GM12878 (cell line): ENCODE results near the gene ALOX12B. TPM values are rescaled to one million over a fixed set of nuclear protein-coding genes. Genes with fewer than 3 reads are reported as not detected.

Experiments
- ATAC-seq: fragments of 200-7000 bp; cut with Tn5 transposase; 3 replicates; pipeline ENCODE4 v1.9.1; 2020; ENCODE audit warnings: mild to moderate bottlenecking, moderate library complexity
- BruUV-seq: library from RNA; stranded (reverse); fragments of 400-500 nt; replicated peaks from 2 replicates; lab custom pipeline; 2021; lab: Mats Ljungman, UMichigan
- CTCF ChIA-PET: fragments of 300-600 bp; sonication (Branson Sonifier 250); formaldehyde crosslinking; extraction: SDS; loops from one replicate; lab custom pipeline; 2021; ENCODE audit warnings: inconsistent platforms; lab: Yijun Ruan, JAX
- POLR2A ChIA-PET: fragments of 350-600 bp; formaldehyde crosslinking; extraction: SDS; loops from one replicate; lab custom pipeline; 2021; ENCODE audit warnings: inconsistent platforms; lab: Charles Lee
- RAD21 ChIA-PET: fragments of 300-600 bp; sonication (Branson Sonifier 250); formaldehyde crosslinking; loops from one replicate; lab custom pipeline; 2023; ENCODE audit warnings: antibody characterized with exemption; ENCODE audit not compliant: unreplicated experiment; lab: Charles Lee
- SMC1A ChIA-PET: fragments of 300-600 bp; sonication (Branson Sonifier 250); formaldehyde crosslinking; loops from one replicate; lab custom pipeline; 2023; ENCODE audit not compliant: unreplicated experiment, uncharacterized antibody; lab: Charles Lee
- DNase-seq: peaks from one replicate; pipeline ENCODE4 v3.0.0-alpha.2; 2011; ENCODE audit warnings: low read depth, low spot score
- FAIRE-seq: peaks from 3 replicates; lab custom pipeline; 2011; peaks lifted over from hg19 to GRCh38; lab: Jason Lieb, UNC
- H2AFZ ChIP-seq: 2 replicates; pipeline ENCODE4 v1.6.0; 2011; ENCODE audit warnings: low read depth, low read length, control low read depth; ENCODE audit not compliant: control insufficient read depth
- H3K27ac ChIP-seq: 2 replicates; pipeline ENCODE4 v1.5.1; 2011; ENCODE audit warnings: control low read depth; ENCODE audit not compliant: control insufficient read depth, insufficient read depth
- H3K27me3 ChIP-seq, 2 experiments: replicated peaks in 1 of 2; 2 replicates each; pipeline versions ENCODE4 v1.6.0 to v1.6.1; 2011; ENCODE audit warnings: low read length in 1 of 2; ENCODE audit not compliant: control insufficient read depth in 2 of 2, insufficient read depth in 2 of 2
- H3K36me3 ChIP-seq, 2 experiments: 2 replicates each; pipeline ENCODE4 v1.5.1; 2011; ENCODE audit warnings: low read length in 1 of 2; ENCODE audit not compliant: control insufficient read depth in 2 of 2, insufficient read depth in 2 of 2
- H3K4me1 ChIP-seq: 2 replicates; pipeline ENCODE4 v1.6.1; 2011; ENCODE audit warnings: mild to moderate bottlenecking, low read length, moderate library complexity, mixed read lengths; ENCODE audit not compliant: control insufficient read depth, insufficient read depth
- H3K4me2 ChIP-seq: 2 replicates; pipeline ENCODE4 v1.6.0; 2011; ENCODE audit warnings: control low read depth; ENCODE audit not compliant: control insufficient read depth, insufficient read depth
- H3K4me3 ChIP-seq: fragments of 200-600 bp; sonication (generic); 2 replicates; pipeline ENCODE4 v1.5.1; 2016
- H3K79me2 ChIP-seq: 2 replicates; pipeline ENCODE4 v1.6.0; 2011; ENCODE audit warnings: low read length; ENCODE audit not compliant: control insufficient read depth, insufficient read depth
- H3K9ac ChIP-seq: 2 replicates; pipeline ENCODE4 v1.8.0; 2011; ENCODE audit warnings: low read length, control low read depth, mixed read lengths; ENCODE audit not compliant: control insufficient read depth, insufficient read depth
- H3K9me3 ChIP-seq: replicated peaks from 3 replicates; pipeline ENCODE4 v1.5.1; 2011; ENCODE audit warnings: mild to moderate bottlenecking, low read length; ENCODE audit not compliant: control insufficient read depth, insufficient read depth
- H4K20me1 ChIP-seq: 2 replicates; pipeline ENCODE4 v1.6.0; 2011; ENCODE audit not compliant: control insufficient read depth, insufficient read depth
- BACH1 ChIP-seq: fragments of 450-650 bp; IDR thresholded peaks from 2 replicates; pipeline ENCODE4 v1.6.1; 2017; ENCODE audit warnings: mild to moderate bottlenecking, borderline replicate concordance
- POLR2AphosphoS5 ChIP-seq: IDR thresholded peaks from 2 replicates; pipeline ENCODE4 v1.6.1; 2011; ENCODE audit warnings: mild to moderate bottlenecking, low read length, inconsistent platforms
- SUPT20H ChIP-seq: IDR thresholded peaks from 2 replicates; pipeline ENCODE4 v1.6.1; 2011; ENCODE audit warnings: low read depth, mild to moderate bottlenecking, low read length, moderate library complexity, borderline replicate concordance; ENCODE audit not compliant: control insufficient read depth
- TCF12 ChIP-seq: IDR thresholded peaks from 2 replicates; pipeline ENCODE4 v1.6.1; 2011; ENCODE audit warnings: low read depth, mild to moderate bottlenecking, low read length
- YBX1 ChIP-seq: fragments of 450-650 bp; IDR thresholded peaks from 2 replicates; pipeline ENCODE4 v1.6.1; 2016; ENCODE audit warnings: antibody characterized with exemption
- ZBED1 ChIP-seq: IDR thresholded peaks from 2 replicates; pipeline ENCODE4 v1.6.1; 2016; ENCODE audit warnings: borderline replicate concordance
- ZNF207 ChIP-seq: fragments of 450-650 bp; IDR thresholded peaks from 2 replicates; pipeline ENCODE4 v1.6.1; 2014; ENCODE audit warnings: antibody characterized with exemption, mild to moderate bottlenecking, borderline replicate concordance
- WGBS: methylation state at CpG from one replicate; pipeline ENCODE4 v1.1.6; 2016; ENCODE audit warnings: low lambda C conversion rate; ENCODE audit not compliant: insufficient replicate concordance, insufficient coverage; ENCODE audit errors: missing lambda C conversion rate; 5-methylcytosine and 5-hydroxymethylcytosine counted together
- in situ Hi-C: fragments of 300-500 bp; cut with MboI; formaldehyde crosslinking; loops from 9 replicates; pipeline ENCODE4 v1.14.3; 2018; ENCODE audit warnings: mixed read lengths
- intact Hi-C: fragments of 100-400 bp; cut with micrococcal nuclease; formaldehyde crosslinking; loops from one replicate; pipeline ENCODE4 v1.14.2; 2022; ENCODE audit not compliant: unreplicated experiment
- polyA plus RNA-seq, 11 experiments: library from polyadenylated mRNA; depleted of rRNA in 4 of 11; unstranded in 6 of 11; stranded (reverse) in 5 of 11; fragments of >200 nt; fragmentation: Nextera tagmentation in 4 of 11; fragmentation: Illumina TruSeq in 1 of 11; extraction: Ambion mirVana in 4 of 11; extraction: Trizol in 1 of 11; gene quantifications; 1 replicate in 1 of 11; 2 replicates in 10 of 11; pipeline versions ENCODE4 v1.2.1 to v1.2.3, GENCODE V29; 2011 to 2016; ENCODE audit warnings: inconsistent platforms in 2 of 11, missing spikeins in 2 of 11, low read depth in 1 of 11
- total RNA-seq, 4 experiments: library from RNA; depleted of rRNA in 3 of 4; stranded (reverse); fragments of >200 nt in 3 of 4; fragmentation: Illumina TruSeq in 1 of 4; extraction: Trizol in 1 of 4; gene quantifications; 2 replicates each; pipeline versions ENCODE4 v1.2.1 to v1.2.3, GENCODE V29; 2013 to 2021
- TF ChIP-seq, protein P1 (sequence below): IDR thresholded peaks from 2 replicates; pipeline ENCODE4 v1.6.1; 2012; ENCODE audit warnings: low read length, inconsistent platforms
- TF ChIP-seq, protein P2 (sequence below): IDR thresholded peaks from 2 replicates; pipeline ENCODE4 v1.6.1; 2012; ENCODE audit warnings: low read depth, low read length, improper control_type of control experiment
- TF ChIP-seq, protein P3 (sequence below): fragments of 150-350 bp; IDR thresholded peaks from 2 replicates; pipeline ENCODE4 v1.6.1; 2016; ENCODE audit warnings: low read depth, low read length

Gene ALOX12B
- total and polyA plus RNA-seq, 10 of the 15 experiments (the other 5 are each of a cell fraction or from before 2014, with no cell fraction given): 0.17 to 0.54 TPM; not detected in 8

DNA sequence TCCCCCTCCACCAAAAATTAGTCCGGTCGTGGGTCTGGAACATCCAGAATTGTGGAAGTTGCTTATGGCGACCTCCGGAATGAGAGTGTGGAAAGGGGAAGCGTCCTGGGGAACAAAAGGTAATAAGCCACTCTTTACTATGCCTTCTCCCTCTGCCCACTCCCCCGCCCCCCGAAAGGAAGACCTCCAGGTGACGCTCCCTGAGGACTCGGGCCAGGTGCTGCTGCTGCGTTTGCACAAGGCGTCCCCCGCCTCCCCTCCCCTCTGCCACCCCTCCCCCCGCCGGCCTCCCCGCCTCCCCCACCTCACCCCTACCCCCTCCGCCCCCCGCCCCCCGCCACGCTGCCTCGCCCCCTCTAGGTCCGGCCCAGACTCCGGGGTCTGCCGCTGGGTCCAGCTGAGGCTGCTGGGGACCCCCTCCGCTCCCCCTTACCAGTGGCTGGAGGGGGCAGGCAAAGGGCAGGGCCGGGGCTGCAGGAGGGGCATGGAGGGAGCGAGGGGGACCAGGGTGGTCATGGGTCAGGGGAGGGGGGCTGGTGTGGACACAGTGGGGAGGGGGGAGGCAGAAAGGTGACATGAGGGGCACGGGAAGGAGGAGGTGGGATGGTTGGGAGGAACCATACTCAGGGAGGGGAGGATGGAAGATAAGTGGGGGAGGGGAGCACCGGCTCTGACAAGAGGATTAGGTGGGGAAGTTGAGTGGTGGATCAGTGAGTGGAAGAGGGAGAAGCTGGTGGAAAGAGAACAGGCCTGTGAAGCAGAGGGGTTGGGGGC lies 23.6 kb downstream of the ALOX12B start:
- DNase-seq (no peak), ATAC-seq (no peak), FAIRE-seq (no peak)
- CTCF ChIA-PET: interaction anchor here (1.4 to 2.4 kb wide), 2 partner anchors 10 to 237 kb away, joined by 3 to 8 read pairs; no protein-coding TSS in a partner anchor
- no peaks in the 10 kb centered on the region for H3K79me2 ChIP-seq
- RAD21 ChIA-PET: no interaction called here
- H3K4me1 ChIP-seq: no peaks in the 10 kb centered on the region
- H3K27me3 ChIP-seq: peaks cover 3 to 4% of the 10 kb centered on the region in 2 experiments
- intact Hi-C loops (loop anchor here (5.0 kb wide), 2 partner anchors 53 to 98 kb away; partner anchors contain the start of genes ALOXE3 and VAMP2), in situ Hi-C loops (no loop called here)
- H2AFZ ChIP-seq: no peak overlapping the region
- TF ChIP-seq, protein P1, sequence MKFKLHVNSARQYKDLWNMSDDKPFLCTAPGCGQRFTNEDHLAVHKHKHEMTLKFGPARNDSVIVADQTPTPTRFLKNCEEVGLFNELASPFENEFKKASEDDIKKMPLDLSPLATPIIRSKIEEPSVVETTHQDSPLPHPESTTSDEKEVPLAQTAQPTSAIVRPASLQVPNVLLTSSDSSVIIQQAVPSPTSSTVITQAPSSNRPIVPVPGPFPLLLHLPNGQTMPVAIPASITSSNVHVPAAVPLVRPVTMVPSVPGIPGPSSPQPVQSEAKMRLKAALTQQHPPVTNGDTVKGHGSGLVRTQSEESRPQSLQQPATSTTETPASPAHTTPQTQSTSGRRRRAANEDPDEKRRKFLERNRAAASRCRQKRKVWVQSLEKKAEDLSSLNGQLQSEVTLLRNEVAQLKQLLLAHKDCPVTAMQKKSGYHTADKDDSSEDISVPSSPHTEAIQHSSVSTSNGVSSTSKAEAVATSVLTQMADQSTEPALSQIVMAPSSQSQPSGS: no peak
- TF ChIP-seq YBX1 (no peak), ZNF207 (no peak), SUPT20H (no peak), POLR2AphosphoS5 (no peak), ZBED1 (no peak), TCF12 (no peak), BACH1 (no peak)
- TF ChIP-seq, protein P2, sequence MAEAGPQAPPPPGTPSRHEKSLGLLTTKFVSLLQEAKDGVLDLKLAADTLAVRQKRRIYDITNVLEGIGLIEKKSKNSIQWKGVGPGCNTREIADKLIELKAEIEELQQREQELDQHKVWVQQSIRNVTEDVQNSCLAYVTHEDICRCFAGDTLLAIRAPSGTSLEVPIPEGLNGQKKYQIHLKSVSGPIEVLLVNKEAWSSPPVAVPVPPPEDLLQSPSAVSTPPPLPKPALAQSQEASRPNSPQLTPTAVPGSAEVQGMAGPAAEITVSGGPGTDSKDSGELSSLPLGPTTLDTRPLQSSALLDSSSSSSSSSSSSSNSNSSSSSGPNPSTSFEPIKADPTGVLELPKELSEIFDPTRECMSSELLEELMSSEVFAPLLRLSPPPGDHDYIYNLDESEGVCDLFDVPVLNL: no peak
- TF ChIP-seq, protein P3, sequence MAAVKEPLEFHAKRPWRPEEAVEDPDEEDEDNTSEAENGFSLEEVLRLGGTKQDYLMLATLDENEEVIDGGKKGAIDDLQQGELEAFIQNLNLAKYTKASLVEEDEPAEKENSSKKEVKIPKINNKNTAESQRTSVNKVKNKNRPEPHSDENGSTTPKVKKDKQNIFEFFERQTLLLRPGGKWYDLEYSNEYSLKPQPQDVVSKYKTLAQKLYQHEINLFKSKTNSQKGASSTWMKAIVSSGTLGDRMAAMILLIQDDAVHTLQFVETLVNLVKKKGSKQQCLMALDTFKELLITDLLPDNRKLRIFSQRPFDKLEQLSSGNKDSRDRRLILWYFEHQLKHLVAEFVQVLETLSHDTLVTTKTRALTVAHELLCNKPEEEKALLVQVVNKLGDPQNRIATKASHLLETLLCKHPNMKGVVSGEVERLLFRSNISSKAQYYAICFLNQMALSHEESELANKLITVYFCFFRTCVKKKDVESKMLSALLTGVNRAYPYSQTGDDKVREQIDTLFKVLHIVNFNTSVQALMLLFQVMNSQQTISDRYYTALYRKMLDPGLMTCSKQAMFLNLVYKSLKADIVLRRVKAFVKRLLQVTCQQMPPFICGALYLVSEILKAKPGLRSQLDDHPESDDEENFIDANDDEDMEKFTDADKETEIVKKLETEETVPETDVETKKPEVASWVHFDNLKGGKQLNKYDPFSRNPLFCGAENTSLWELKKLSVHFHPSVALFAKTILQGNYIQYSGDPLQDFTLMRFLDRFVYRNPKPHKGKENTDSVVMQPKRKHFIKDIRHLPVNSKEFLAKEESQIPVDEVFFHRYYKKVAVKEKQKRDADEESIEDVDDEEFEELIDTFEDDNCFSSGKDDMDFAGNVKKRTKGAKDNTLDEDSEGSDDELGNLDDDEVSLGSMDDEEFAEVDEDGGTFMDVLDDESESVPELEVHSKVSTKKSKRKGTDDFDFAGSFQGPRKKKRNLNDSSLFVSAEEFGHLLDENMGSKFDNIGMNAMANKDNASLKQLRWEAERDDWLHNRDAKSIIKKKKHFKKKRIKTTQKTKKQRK: no peak
- SMC1A ChIA-PET: no interaction called here
- POLR2A ChIA-PET: no interaction called here
- no peaks in the 10 kb centered on the region for H3K36me3 ChIP-seq
- no peaks in the 10 kb centered on the region for H4K20me1 ChIP-seq
- no peak overlapping the region for H3K4me3 ChIP-seq
- no peaks in the 10 kb centered on the region for H3K9me3 ChIP-seq
- BruUV-seq: no TSS peak
- 20% methylated on average over 7 of the region's 28 CpGs for WGBS
- H3K4me2 ChIP-seq: no peak overlapping the region
- H3K27ac ChIP-seq: no peak overlapping the region
- H3K9ac ChIP-seq: no peak overlapping the region
